ENCODE results near the gene CYRIA. TPM values are rescaled to one million over a fixed set of nuclear protein-coding genes. Genes with fewer than 3 reads are reported as not detected.

CYRIA gene
- total RNA-seq, result 227 TPM

DNA sequence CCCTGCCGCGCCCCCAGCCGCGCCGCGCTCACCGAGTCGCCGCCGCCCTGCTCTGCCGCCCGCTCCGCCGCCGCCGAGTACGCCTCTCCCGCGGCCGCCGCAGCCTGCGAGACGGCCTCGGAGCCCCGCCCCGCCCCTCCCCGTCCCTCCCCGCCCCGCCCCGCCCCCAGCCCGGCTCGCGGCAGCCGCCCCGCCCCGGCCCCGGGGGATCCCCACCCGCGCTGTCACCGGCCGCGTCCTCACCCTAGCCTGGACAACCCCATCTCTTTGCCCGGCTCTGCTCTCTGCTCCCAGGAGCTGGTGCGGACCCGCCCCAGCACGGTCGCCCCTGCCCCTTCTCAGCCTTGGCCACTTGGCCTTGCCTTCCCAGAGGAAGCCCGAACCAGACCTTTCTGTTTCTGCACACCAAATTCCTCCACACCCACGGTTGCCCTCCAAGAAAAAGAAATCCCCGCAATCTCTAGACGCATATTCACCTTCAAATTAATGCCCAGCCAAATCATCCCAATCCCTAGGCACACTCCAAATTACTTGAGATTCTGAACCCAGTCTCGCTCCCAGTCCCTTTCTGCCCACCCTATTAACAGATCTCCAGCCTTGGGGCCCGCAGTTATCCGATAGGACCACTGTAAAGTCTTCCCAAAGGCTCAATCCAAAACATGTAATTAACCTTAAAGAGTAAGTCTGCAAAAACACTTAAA is at the start of gene CYRIA:
Gene CYRIA (minus strand): TSS at position 87 of the 701 bp plus-strand sequence. CDS start 77,715 bp downstream, outside the sequence.
- FAIRE-seq (no peak), DNase-seq (ENCODE audit: low spot score in 2 of 2) (peak; percentile 64 to 74)

DNA sequence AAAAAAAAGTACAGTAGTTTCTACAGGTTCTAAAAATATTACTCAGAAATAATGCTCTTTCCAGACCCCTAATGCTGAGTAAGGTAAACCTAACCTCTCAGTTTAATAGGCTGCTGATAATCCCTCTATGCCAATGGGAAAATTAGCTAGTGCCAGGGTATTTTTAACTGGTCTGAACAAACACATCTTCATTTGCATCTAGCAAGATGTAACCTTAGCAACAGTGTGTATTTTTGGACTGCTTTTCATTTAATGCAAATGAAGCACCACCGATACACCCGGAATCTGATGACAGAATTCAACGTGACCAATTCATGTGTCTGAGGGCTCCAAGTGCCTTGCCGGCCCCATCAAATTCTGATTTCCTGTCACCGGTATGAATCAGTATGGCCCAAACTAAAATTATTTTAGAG is 47.4 kb upstream of the CYRIA start:
- FAIRE-seq, result no peak
- peak in 1 of 2 donors; percentile 16 for DNase-seq (ENCODE audit: low spot score in 2 of 2)

DNA sequence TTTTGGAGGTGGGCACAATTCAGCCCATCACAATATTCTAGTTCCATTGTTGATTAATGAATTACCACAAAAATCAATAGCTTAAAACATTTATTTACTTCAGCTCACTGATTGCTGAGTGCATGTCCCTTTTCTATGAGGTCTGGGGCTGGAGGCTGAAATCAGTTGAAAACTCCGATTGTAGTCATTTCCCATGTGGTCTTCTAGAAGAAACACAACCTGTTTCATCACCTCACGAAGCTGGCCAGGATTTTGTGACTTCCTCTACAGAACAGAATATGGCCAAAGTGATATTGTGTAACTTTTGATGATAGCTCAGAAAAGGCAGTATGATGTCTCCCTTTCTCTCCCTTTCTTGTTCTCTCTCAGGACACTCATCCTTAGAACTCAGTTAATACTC is 44.1 kb upstream of the CYRIA start:
- FAIRE-seq, result no peak

DNA sequence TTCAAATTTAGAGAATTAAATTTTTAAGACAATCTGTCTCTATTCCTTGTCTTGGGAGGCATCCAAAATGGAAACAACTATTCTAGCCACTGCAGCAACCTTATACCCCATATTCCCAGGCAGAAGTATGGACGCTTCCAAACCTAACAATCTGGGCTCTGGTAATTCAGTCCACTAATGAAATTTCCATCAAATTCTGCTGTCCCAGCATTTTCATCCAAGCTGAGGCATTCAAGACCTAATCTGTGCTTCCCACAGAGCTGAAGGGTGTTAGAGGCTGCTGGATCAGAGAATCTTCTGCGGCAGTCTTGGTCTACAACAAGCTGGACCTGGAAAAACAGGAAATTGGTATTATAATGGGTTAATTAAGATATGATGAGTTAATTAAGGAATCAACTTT is 42.5 kb upstream of the CYRIA start:
- DNase-seq (ENCODE audit: low spot score in 2 of 2) (no peak), FAIRE-seq (no peak)

More for the DNA sequence above, 44.1 kb upstream of the CYRIA start:
- DNase-seq (ENCODE audit: low spot score in 2 of 2), result no peak

GRCh38 chr2:16707014-16707623 is 41.5 kb upstream of the CYRIA start:
- DNase-seq (ENCODE audit: low spot score in 2 of 2) (no peak), FAIRE-seq (no peak)

DNA sequence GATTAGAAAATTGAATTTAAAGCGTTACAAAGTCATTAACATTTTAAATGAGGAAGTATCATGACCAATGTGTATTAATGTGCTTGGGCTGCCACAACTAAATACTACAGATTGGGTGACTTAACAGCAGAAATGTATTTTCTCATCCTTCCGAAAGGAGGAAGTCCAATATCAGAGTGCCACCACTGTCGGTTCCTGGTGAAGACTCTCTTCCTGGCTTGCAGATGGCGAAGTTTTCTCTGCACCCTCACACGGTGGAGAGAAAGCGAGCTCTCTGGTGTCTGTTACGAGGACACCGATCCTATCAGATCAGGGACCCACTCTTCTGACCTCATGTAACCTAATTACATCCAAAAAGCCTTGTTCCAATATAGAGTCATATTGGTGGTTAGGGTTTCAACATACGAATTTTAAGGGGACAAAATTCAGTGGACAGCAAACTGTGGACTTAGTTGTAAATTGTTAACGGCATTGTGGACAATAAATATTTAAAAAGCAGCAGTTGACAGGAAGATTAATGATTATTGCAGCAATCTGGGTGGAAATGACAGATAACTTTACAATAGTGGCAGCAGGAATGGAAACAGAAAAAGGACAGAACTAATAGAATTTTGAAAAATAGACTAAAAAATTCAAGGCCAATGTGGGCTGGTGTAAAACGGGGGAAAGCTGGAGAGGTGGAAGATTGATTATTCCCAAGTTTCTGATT is 35.1 kb upstream of the CYRIA start:
- DNase-seq (ENCODE audit: low spot score in 2 of 2) (no peak), FAIRE-seq (no peak)

DNA sequence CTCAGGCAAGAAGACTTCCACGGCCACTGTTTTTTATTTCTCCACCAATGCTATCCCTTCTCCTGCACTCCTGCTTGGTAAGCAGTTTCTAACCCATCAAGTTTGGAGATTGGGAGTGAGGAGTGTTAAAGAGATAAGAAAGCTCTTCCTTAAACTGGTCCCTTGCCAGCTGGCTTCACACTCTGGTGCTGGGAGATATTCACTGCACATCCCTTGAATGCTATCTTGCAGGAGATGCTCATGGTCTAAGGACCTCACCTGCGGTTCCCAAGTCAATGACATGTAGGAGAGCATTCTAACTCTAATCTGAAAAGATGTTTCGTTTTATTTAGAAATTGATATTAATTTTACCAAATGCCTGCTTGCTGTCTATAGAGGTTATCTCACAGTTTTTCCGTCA is 28.2 kb upstream of the CYRIA start:
- no peak for DNase-seq (ENCODE audit: low spot score in 2 of 2)
- no peak for FAIRE-seq

DNA sequence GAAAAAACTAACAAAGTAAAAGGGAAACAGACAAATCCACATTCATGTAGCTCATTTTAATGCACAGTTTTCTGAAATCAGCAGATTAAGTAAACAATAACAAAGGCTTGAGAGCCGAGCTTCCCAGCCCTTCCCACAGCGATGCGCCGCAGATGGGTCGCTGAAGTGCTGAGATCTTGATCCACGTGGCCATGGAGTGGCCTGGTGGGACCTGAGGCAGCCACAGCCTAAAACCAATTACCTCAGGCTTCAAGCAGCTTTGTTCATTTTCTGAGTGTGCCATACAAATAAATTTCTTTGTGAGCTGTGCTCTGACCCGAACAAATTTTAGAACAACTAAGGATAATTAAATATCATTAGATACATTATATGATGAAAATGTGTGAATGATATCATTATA is 25.6 kb upstream of the CYRIA start:
- no peak for DNase-seq (ENCODE audit: low spot score in 2 of 2)
- no peak for FAIRE-seq

- no peak for FAIRE-seq
- no peak for DNase-seq (ENCODE audit: low spot score in 2 of 2)
Measured at GRCh38 chr2:16687955-16688354, 22.3 kb upstream of the CYRIA start.

GRCh38 chr2:16687222-16687621 is 21.6 kb upstream of the CYRIA start:
- FAIRE-seq (no peak), DNase-seq (ENCODE audit: low spot score in 2 of 2) (no peak)

DNA sequence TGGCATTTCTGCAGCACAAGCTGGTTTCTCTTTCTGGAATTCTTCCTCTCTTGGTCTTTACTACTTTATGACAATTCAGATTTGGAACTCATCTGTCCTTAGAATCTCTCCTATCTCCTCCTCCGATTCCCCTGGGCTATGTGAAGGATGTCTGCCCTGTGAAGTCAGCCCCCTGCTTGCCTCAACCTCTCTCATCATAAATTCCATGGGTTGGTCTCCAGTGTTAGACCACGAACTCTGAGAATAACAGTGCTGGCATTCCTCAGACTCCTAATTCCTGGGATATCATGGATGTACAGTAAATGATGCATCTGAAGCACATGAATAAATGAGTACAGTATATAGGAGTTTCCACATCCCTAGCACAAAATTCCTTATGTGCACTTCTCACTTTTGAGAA is 21.0 kb upstream of the CYRIA start:
- FAIRE-seq, result no peak

DNA sequence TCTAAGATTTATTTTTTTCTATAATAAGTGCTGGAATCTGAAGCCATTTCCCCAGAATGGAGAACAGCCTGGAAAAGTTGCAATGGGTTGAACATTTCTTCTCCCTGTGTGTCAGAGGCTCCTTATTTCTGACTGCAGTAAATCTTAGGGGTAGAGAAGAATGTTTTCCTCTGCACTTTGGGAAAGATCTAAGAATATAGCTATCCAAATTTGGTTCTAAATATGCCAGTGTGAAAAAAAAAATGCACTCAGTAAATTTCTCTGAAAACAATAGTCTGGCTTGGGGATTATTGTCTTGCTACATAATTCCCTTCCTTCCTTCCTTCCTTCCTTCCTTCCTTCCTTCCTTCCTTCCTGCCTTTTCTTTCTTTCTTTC is 19.7 kb upstream of the CYRIA start:
- no peak for DNase-seq (ENCODE audit: low spot score in 2 of 2)
- FAIRE-seq, result no peak

More for the DNA sequence above, 21.0 kb upstream of the CYRIA start:
- DNase-seq (ENCODE audit: low spot score in 2 of 2), result no peak

DNA sequence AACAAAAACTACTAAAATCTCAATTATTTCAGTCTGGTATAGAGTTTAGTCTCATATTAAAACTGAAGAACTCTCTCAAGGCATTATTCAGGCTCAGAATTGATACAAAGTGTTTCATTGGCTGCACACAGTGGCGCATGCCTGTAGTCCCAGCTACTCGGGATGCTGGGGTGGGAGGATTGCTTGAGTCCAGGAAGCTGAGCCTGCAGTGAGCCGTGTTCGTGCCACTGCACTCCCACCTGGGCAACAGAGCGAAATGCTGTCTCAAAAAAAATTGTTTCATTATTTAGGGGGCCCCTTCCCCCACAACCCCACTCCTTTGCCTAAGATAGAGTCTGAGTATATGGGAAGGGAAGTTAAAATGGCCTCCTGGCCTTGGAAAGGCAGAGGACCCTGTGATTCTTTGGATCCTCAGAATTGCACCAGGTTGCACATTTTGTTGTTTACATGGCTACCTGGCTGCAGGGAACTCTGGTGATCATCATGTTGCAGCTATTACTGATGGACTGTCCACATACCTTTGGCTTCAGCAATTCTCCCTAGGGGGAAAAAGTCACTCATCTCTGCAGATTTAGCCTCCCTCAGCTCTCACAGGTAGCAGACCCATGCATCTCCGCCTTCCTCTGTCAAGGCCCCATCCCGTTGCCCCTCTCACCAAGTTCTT is 19.2 kb upstream of the CYRIA start:
- FAIRE-seq (no peak), DNase-seq (ENCODE audit: low spot score in 2 of 2) (no peak)

DNA sequence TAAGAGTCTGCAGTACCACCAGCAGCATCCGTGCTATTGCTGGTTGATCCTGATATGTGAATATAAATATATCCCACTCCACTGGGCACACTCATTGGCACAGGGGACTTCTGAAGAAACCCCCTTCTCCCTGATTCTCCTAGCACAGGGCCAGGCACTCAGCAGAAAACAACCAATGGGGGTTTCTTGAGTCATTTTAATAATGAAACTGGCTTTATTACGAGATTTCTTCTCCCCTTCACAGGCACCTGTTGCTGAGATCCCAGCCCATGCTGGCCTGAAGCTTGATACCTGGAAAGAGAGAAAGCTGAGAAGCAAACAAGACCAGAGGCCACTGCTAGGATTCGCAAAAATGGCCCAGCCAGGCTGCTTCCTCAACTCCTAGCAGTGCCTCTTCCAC is 17.9 kb upstream of the CYRIA start:
- DNase-seq (ENCODE audit: low spot score in 2 of 2) (no peak), FAIRE-seq (no peak)

DNA sequence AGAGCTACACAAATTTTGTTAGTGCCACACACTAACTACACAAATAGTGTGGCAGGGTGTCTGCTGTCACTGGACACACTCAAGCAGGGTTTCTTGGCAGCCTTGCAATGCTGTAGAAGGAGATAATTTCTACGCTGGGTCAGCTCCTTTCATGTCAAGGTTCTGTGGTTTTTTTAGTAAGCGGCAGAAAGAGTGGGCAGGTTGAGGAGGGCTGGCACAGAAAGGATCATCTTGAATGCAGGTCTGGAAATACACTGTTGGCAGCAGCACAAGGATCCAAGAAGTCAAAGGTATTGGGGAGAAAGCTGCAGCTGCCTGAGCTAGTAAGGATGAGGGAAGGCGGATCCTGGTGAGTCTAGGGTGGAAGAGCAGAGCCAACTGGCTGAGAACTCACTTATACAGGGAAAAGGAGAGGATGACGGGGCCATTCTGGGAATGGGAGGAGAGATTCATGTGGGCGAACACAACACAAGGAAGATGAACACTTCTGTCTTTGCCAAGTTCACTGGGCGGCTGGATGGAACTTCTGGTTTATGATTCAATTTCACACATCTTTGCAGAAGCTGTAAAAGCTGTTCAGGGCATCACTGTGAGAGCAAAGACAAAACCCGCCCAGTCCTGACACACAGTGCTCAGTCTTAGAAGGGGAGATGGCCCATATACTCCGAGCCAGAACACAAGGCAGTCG is 16.9 kb upstream of the CYRIA start:
- FAIRE-seq (no peak), DNase-seq (ENCODE audit: low spot score in 2 of 2) (no peak)

DNA sequence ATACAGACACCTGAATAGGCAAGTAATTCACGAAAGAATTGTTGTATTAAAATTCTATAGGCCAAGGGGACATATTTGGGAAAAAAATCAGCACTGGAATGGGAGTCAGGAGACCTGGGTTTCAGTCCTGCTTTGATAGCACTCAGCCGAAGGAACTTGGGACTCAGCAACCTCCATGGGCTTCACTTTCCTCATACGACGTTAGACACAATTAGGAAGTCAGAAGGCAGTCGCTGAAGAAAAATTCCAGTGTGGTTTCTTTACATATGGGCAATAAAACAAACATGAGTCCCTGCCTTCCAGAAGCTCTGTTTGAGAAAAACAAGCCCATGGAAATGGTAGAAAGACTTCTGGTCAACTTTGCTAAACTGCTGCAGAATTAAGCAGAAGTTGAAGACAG is 15.1 kb upstream of the CYRIA start:
- DNase-seq (ENCODE audit: low spot score in 2 of 2) (no peak), FAIRE-seq (no peak)

DNA sequence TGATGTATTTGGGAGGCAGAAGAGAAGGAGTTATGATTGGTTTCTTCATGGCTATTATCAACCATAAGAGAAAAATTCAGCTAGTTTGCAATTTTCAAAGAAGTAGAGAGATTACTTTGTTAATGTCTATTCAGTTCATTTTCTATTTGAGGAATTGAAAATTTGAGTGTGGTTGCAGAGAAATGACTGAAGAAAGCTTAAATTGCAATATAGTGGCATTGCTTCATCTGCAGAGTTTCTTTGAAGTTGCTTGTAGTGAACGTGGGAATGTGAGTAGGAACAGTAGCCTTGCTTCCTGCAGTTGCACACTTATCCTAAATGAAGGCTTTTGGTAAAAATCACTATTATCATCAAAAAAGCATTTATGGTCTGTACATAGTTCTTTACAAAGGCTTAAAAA is 14.7 kb upstream of the CYRIA start:
- DNase-seq (ENCODE audit: low spot score in 2 of 2) (no peak), FAIRE-seq (no peak)

DNA sequence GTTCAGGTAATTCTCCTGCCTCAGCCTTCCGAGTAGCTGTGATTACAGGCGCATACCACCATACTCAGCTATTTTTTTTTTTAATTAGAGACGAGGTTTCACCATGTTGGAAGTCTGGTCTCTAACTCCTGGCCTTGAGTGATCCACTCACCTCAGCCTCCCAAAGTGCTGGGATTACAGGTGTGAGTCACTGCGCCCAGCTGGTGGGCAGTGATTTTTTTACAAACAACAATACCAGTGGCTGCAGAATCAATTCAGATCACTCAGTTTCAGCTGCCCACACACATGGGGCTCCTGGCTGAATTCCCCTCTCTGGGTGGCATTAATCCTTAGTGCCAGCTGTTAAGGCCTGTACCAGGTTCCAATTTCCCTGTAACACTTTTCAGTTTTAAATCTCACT is 13.3 kb upstream of the CYRIA start:
- no peak for FAIRE-seq
- no peak for DNase-seq (ENCODE audit: low spot score in 2 of 2)

DNA sequence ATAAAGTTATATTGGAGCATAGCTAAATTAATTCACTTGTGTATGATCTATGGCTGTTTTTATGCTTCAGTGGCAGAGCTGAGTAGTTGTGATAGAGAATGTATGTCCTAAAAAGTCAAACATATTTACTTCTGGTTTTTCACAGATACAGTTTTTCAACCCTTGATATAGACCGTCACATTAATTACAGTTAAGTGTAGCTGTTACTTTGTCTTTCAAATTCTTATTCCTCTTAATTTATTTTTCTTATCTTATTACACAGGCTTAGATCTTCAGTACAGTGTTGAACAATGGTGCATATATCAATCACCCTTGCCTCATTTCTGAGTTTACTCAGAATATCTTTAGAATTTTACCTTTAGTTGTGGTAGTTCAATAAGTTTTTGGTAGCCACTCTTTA is 12.2 kb upstream of the CYRIA start:
- FAIRE-seq (no peak), DNase-seq (ENCODE audit: low spot score in 2 of 2) (no peak)

GRCh38 chr2:16675781-16676180 is 10.1 kb upstream of the CYRIA start:
- FAIRE-seq (no peak), DNase-seq (ENCODE audit: low spot score in 2 of 2) (no peak)

DNA sequence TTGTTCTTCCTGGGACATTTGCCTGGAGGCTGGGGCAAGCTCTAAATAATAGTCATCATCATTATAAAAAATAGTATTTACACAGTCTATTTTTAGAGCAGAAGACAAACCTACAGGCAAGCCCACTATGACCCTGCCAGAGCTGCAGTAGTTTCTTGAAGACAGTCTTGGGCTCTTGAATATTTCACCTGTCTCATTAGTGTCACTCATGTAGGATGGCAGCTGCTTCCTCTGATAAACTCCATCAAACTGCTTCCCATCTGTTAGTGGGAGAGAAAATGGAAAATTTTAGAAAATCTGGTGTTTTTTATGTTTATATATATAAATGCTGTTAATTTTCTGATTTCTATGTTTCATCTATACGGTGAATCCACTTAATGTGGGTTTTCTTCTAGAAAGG is 8.5 kb upstream of the CYRIA start:
- FAIRE-seq (no peak), DNase-seq (ENCODE audit: low spot score in 2 of 2) (no peak)
